ENCODE measurements around the gene USP1.

DNA sequence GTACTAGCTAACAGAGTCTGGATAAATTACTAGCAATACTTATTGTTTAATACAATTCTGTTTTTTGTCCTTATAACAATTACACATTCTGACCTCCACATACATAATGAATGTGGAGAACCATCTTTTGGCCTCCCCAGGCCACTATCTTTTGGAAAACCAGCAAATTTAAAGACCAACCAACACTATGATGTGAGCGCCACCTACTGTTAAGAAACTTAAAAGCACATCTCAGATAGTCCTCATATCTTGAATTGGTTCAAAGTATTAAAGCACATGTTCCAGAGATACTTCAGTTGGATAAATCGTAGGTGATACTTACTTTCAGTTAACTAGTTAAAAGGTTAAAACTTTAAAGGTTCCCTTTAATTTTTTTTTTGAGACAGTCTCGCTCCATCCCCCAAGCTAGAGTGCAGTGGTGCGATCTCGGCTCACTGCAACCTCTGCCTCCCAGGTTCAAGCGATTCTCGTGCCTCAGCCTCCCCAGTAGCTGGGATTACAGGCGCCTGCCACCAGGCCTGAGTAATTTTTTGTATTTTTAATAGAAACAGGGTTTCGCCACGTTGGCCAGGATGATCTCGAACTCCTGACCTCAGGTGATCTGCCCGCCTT is 29.3 kb upstream of the USP1 start:
- TF ChIP-seq HDGF (IDR thresholded peaks at IDR 0.05) (no peak), NR2C1 (IDR thresholded peaks at IDR 0.05) (no peak), TAF1 (IDR thresholded peaks at IDR 0.05; ENCODE audit: borderline replicate concordance, low read depth, low read length) (no peak), CTCF (IDR thresholded peaks at IDR 0.05 in 2 of 3, conservative IDR thresholded peaks at IDR 0.05 in 1 of 3; ENCODE audit: control insufficient read depth in 2 of 3, extremely low read depth in 1 of 3, insufficient read depth in 1 of 3, low read depth in 3 of 3, low read length in 3 of 3) (peak; percentile 64 to 73 (median 71)), CHD4 (IDR thresholded peaks at IDR 0.05) (no peak), POLR2A (IDR thresholded peaks at IDR 0.05; ENCODE audit: low read depth, low read length) (no peak), EZH2 (IDR thresholded peaks at IDR 0.05; ENCODE audit: borderline replicate concordance, control insufficient read depth, low read depth, low read length) (no peak)
